Prostate gland (tissue), 2 donors: ENCODE data around the gene FGFR1OP2. TPM values are rescaled to one million over a fixed set of nuclear protein-coding genes. Genes with fewer than 3 reads are reported as not detected.

ENCODE experiments used
- DNase-seq: peaks from one replicate; pipeline ENCODE4 v3.0.0-alpha.2; 2019; ENCODE audit warnings: low spot score
- H3K27ac ChIP-seq, 2 donors: fragments of 200-600 bp; sonication (generic); 2 replicates each; pipeline ENCODE4 v1.5.1; 2017 to 2019
- H3K27me3 ChIP-seq: fragments of 200-600 bp; sonication (generic); replicated peaks from 2 replicates; pipeline ENCODE4 v1.5.1; 2019; ENCODE audit not compliant: insufficient read depth
- H3K36me3 ChIP-seq, 2 donors: fragments of 200-600 bp; sonication (generic); 1 replicate in 1 of 2; 2 replicates in 1 of 2; pipeline versions ENCODE4 v1.5.1 to v1.8.1; 2017 to 2019
- H3K4me1 ChIP-seq: fragments of 200-600 bp; sonication (generic); replicated peaks from 2 replicates; pipeline ENCODE4 v1.5.1; 2019
- H3K4me3 ChIP-seq, 2 donors: fragments of 200-600 bp; sonication (generic); 2 replicates each; pipeline ENCODE4 v1.5.1; 2017 to 2019
- H3K9me3 ChIP-seq: fragments of 200-600 bp; sonication (generic); 2 replicates; pipeline ENCODE4 v1.5.1; 2017
- POLR2A ChIP-seq: fragments of 450-650 bp; IDR thresholded peaks from one replicate; pipeline ENCODE4 v1.6.1; 2016; ENCODE audit warnings: antibody characterized with exemption, mild to moderate bottlenecking
- POLR2AphosphoS5 ChIP-seq: sonication (generic); formaldehyde crosslinking; IDR thresholded peaks from one replicate; pipeline ENCODE4 v1.6.1; 2017; ENCODE audit warnings: antibody characterized with exemption
- WGBS: methylation state at CpG from one replicate; pipeline ENCODE4 v1.1.5; 2018; 5-methylcytosine and 5-hydroxymethylcytosine counted together
- intact Hi-C: fragments of 100-400 bp; cut with DNase I; formaldehyde crosslinking; loops from one replicate; pipeline ENCODE4 v1.14.2; 2022
- total RNA-seq, 2 donors: library from RNA; depleted of rRNA; stranded (reverse); fragments of >200 nt; gene quantifications; one replicate each; pipeline ENCODE4 v1.1.0, GENCODE V29; 2016
- TF ChIP-seq, protein P1 (sequence below), 4 experiments: fragments of 200-600 bp in 2 of 4; fragments of 450-650 bp in 2 of 4; sonication (generic) in 2 of 4; IDR thresholded peaks; 1 replicate in 3 of 4; 2 replicates in 1 of 4; pipeline ENCODE4 v1.5.1; 2016 to 2019; ENCODE audit warnings: antibody characterized with exemption in 4 of 4, mild to moderate bottlenecking in 2 of 4, moderate library complexity in 2 of 4

The FGFR1OP2 gene
- total RNA-seq, 2 donors from 2014 or later = 45.0 to 64.4 TPM

DNA sequence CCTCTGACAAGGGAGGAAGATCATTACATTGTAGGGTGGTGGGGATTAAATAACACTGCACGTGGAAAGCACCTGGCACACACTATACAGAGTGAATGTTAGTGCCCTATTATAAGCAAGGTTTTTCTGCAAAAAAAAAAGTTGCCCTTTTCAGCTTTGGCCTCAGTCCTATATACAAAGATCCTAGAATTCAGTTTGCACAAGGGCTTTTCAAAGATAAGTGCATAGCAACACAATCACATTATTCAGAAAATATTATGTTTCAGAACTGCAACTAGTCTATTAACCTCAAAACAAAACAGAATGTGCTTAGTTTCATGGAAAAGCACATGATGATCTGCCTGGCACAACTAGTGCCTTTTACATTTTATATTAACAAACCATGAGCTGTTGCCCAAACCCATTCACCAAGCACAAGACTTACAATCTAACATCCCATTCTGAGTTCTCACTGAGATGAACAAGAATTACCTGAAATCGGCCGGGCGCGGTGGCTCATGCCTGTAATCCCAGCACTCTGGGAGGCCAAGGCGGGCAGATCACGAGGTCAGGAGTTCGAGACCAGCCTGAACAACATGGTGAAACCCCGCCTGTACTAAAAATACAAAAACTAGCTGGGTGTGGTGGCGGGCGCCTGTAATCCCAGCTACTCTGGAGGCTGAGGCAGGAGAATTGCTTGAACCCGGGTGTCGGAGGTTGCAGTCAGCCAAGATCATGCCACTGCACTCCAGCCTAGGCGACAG lies 74.1 kb downstream of the FGFR1OP2 start:
- peak overlapping the region; percentile 88 to 91 for H3K27ac ChIP-seq
- intact Hi-C loops = loop anchor here (10.0 kb wide), 1 partner anchor 158 kb away; no protein-coding TSS in a partner anchor
- no peaks in the 10 kb centered on the region for H3K4me1 ChIP-seq
- DNase-seq = peak; percentile 8
- 65% methylated on average over 14 of the region's 14 CpGs for WGBS
- H3K4me3 ChIP-seq = peak overlapping the region; percentile 82 to 91
- TF ChIP-seq POLR2AphosphoS5 = peak; percentile 3
- TF ChIP-seq POLR2A = no peak
- TF ChIP-seq, protein P1, sequence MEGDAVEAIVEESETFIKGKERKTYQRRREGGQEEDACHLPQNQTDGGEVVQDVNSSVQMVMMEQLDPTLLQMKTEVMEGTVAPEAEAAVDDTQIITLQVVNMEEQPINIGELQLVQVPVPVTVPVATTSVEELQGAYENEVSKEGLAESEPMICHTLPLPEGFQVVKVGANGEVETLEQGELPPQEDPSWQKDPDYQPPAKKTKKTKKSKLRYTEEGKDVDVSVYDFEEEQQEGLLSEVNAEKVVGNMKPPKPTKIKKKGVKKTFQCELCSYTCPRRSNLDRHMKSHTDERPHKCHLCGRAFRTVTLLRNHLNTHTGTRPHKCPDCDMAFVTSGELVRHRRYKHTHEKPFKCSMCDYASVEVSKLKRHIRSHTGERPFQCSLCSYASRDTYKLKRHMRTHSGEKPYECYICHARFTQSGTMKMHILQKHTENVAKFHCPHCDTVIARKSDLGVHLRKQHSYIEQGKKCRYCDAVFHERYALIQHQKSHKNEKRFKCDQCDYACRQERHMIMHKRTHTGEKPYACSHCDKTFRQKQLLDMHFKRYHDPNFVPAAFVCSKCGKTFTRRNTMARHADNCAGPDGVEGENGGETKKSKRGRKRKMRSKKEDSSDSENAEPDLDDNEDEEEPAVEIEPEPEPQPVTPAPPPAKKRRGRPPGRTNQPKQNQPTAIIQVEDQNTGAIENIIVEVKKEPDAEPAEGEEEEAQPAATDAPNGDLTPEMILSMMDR (IDR thresholded peaks at IDR 0.05) = no peak
- H3K27me3 ChIP-seq = no peaks in the 10 kb centered on the region
- no peaks in the 10 kb centered on the region for H3K36me3 ChIP-seq
- no peaks in the 10 kb centered on the region for H3K9me3 ChIP-seq

DNA sequence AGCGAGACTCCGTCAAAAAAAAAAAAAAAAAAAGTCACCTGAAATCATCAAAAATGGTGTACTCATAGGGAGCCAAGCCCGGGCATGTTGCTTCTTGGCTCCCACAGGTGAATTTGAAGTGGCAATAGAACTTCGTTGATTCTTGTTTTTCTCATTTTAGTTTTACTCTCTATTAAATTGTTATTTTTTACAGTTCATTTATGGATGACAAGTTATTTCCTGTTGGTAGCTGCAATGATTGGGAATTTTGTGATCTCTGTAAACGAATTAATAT lies 74.6 kb downstream of the FGFR1OP2 start:
- WGBS = 39% methylated on average over 5 of the region's 5 CpGs
- TF ChIP-seq POLR2A (no peak), POLR2AphosphoS5 (no peak)
- TF ChIP-seq, protein P1 (IDR thresholded peaks at IDR 0.05) = no peak
- peak overlapping the region; percentile 82 to 91 for H3K4me3 ChIP-seq
- no peaks in the 10 kb centered on the region for H3K27me3 ChIP-seq
- intact Hi-C loops = loop anchor here (10.0 kb wide), 1 partner anchor 158 kb away; no protein-coding TSS in a partner anchor
- no peaks in the 10 kb centered on the region for H3K36me3 ChIP-seq
- H3K4me1 ChIP-seq = no peaks in the 10 kb centered on the region
- DNase-seq = no peak
- no peaks in the 10 kb centered on the region for H3K9me3 ChIP-seq
- H3K27ac ChIP-seq = peak overlapping the region; percentile 88 to 91

DNA sequence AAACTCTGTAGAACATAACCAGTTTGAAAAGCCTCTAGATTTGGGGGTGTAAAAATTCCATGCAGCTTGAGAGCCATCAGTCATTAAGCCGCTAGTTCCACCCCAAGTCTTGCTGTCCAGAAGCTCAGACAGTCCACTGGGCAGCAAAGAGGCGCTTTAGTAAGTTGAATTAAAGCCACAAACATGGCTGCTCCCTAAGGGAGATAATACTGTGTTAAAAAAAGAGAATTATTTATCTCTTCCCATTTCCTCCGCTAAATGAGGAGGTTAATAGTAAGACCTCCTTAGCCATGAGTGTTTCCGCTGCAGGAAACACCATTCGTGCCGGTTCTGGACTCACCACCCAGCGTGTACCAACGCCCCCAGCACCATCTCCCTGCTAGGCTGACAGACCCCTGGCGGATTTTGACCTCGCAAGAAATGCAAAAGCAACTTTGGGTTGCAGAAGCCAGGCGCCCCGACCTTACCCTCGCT lies 75.4 kb downstream of the FGFR1OP2 start:
- 0% methylated on average over 13 of the region's 13 CpGs for WGBS

DNA sequence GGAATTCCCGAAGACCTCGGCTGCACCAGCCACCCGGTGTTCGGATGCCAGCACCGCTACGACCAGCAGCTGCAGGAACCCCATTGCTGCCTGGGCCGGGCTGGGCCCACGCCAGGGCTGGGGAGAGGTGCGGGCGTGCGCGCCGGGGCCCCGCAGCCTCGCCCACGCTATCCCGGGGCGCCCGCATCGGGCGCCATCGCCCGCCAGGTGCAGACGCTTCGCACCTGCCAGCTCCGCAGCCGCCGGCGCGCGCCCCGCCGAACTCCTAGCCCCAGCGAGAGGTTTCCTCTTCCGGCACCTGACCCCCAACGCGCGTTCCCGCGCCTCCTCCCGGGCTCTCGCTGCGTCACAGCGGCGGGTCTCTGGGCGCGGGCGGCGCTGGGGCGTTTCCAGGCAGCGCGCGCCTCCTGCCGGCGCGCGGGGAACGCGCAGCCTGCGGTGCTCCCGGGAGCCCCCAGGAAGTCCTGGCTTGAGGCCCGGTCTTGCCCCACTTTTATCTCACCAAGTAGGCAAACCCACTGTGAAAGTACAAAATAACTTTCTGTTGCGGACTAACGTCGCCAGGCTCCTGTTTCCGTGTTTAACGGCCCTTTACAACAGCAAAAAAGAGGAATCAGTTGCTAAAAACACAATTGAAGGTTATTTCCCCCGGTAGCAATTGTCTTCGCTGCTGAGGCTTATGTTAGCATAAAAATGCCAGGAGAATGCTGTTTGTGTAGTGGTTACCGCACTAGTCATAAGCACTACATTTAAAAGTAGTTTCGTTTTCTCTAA lies 76.0 kb downstream of the FGFR1OP2 start, which contains the start of gene TM7SF3:
Gene TM7SF3 (minus strand): TSS at position 300 of the 774 bp plus-strand sequence. CDS start 216 bp downstream, at position 84.
- Histone ChIP-seq H3K4me1 (no peaks in the 10 kb centered on the region), H3K36me3 (no peaks in the 10 kb centered on the region), H3K27me3 (no peaks in the 10 kb centered on the region), H3K4me3 (peak within 1 kb of the TSS; percentile 82 to 91), H3K9me3 (no peaks in the 10 kb centered on the region), H3K27ac (peak within 1 kb of the TSS; percentile 88 to 91)
- TF ChIP-seq, protein P1 (IDR thresholded peaks at IDR 0.05) = peak; percentile 92 to 99 (median 98)
- TF ChIP-seq POLR2AphosphoS5 = peak; percentile 66
- peak; percentile 65 for TF ChIP-seq POLR2A
- intact Hi-C loops = loop anchor here (2.0 to 10.0 kb wide), 2 partner anchors 75 to 159 kb away; partner anchors contain the start of gene FGFR1OP2
- peak; percentile 95 for DNase-seq
- under 1% methylated on average over 59 of the region's 71 CpGs for WGBS

More for the DNA sequence above, 75.4 kb downstream of the FGFR1OP2 start:
- Histone ChIP-seq H3K4me3 (peak overlapping the region; percentile 82 to 91), H3K4me1 (no peaks in the 10 kb centered on the region), H3K27ac (peak overlapping the region; percentile 88 to 91), H3K27me3 (no peaks in the 10 kb centered on the region), H3K36me3 (no peaks in the 10 kb centered on the region), H3K9me3 (no peaks in the 10 kb centered on the region)
- no peak for DNase-seq
- intact Hi-C loops = loop anchor here (2.0 to 10.0 kb wide), 2 partner anchors 75 to 159 kb away; partner anchors contain the start of gene FGFR1OP2
- TF ChIP-seq POLR2A = no peak
- TF ChIP-seq, protein P1 (IDR thresholded peaks at IDR 0.05) = no peak
- no peak for TF ChIP-seq POLR2AphosphoS5
